Ectodermal cell (in vitro differentiated cells): ENCODE measurements around the gene MRFAP1L1.

Experiments used
- H3K27ac ChIP-seq: 2 replicates; pipeline ENCODE4 v1.7.0; 2013; ENCODE audit warnings: mild to moderate bottlenecking, low read depth, low read length; ENCODE audit not compliant: insufficient read depth, poor library complexity, severe bottlenecking
- H3K27me3 ChIP-seq: 2 replicates; pipeline ENCODE4 v1.7.0; 2013; ENCODE audit warnings: mild to moderate bottlenecking, low read length; ENCODE audit not compliant: insufficient read depth, control insufficient read depth, poor library complexity, severe bottlenecking
- H3K36me3 ChIP-seq: one replicate; pipeline ENCODE4 v1.7.0; 2013; ENCODE audit warnings: low read length; ENCODE audit not compliant: control insufficient read depth, insufficient read depth
- H3K4me1 ChIP-seq: one replicate; pipeline ENCODE4 v1.7.0; 2013; ENCODE audit warnings: low read length; ENCODE audit not compliant: control insufficient read depth, insufficient read depth
- H3K4me3 ChIP-seq: 2 replicates; pipeline ENCODE4 v1.7.0; 2013; ENCODE audit warnings: low read depth, low read length, control low read depth; ENCODE audit not compliant: insufficient read depth
- H3K9me3 ChIP-seq: 2 replicates; pipeline ENCODE4 v1.7.0; 2013; ENCODE audit warnings: mild to moderate bottlenecking, low read length, moderate library complexity; ENCODE audit not compliant: control insufficient read depth
- WGBS, 2 experiments: methylation state at CpG; one replicate each; pipeline ENCODE4 v1.1.7; 2013; ENCODE audit warnings: missing lambda C conversion rate in 2 of 2; 5-methylcytosine and 5-hydroxymethylcytosine counted together

The MRFAP1L1 gene

GRCh38 chr4:6734165-6734786 is 24.6 kb upstream of the MRFAP1L1 start:
- H3K9me3 ChIP-seq, result no peaks in the 10 kb centered on the region
- no peaks in the 10 kb centered on the region for H3K27me3 ChIP-seq
- H3K4me1 ChIP-seq, result peaks cover 4% of the 10 kb centered on the region
- H3K27ac ChIP-seq, result no peak overlapping the region
- no peaks in the 10 kb centered on the region for H3K36me3 ChIP-seq
- 89 to 91% methylated on average over 16 of the region's 16 CpGs for WGBS, 2 experiments
- H3K4me3 ChIP-seq, result no peak overlapping the region

DNA sequence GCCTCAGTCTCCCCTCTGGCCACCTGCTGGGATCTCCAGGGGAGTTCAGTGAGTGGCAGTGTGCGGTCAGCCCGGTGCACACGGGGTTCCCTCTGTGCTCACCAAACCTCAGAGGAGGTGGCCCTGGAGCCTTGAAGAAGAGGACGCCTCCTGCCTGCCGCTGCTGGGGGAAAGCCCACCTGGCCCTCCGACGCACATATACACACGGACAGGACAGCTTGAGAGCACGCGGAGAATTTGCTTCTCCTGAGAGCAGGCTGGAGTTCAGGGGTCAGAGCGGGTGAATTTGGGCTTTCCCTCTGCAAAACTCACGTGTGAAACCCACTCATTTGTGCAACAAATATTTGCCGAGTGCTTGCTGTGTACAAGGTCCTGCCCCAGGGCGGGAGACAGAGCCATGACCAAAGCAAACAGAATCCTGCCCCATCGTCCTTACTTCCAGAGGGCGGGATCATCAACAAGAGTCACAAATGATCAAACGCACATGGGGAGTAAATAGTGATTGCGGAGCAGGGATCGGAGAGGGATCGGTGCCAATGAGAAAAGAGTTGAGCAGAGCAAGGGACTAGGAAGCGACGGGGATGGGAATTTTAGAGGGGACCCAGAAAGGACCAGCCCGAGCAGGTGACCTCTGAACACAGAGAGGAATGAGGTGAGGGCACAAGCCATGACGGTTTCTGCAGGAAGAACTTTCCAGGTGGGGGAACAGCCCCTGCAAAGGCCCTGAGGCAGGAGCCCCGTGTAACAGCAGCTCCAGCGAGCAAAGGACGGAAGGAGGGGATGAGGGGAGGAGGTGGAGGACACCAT is 23.9 kb upstream of the MRFAP1L1 start:
- no peak overlapping the region for H3K4me3 ChIP-seq
- H3K27me3 ChIP-seq, result no peaks in the 10 kb centered on the region
- no peak overlapping the region for H3K27ac ChIP-seq
- peaks cover 4% of the 10 kb centered on the region for H3K4me1 ChIP-seq
- WGBS, 2 experiments, result 91 to 92% methylated on average over 27 of the region's 27 CpGs
- H3K9me3 ChIP-seq, result no peaks in the 10 kb centered on the region
- no peaks in the 10 kb centered on the region for H3K36me3 ChIP-seq

DNA sequence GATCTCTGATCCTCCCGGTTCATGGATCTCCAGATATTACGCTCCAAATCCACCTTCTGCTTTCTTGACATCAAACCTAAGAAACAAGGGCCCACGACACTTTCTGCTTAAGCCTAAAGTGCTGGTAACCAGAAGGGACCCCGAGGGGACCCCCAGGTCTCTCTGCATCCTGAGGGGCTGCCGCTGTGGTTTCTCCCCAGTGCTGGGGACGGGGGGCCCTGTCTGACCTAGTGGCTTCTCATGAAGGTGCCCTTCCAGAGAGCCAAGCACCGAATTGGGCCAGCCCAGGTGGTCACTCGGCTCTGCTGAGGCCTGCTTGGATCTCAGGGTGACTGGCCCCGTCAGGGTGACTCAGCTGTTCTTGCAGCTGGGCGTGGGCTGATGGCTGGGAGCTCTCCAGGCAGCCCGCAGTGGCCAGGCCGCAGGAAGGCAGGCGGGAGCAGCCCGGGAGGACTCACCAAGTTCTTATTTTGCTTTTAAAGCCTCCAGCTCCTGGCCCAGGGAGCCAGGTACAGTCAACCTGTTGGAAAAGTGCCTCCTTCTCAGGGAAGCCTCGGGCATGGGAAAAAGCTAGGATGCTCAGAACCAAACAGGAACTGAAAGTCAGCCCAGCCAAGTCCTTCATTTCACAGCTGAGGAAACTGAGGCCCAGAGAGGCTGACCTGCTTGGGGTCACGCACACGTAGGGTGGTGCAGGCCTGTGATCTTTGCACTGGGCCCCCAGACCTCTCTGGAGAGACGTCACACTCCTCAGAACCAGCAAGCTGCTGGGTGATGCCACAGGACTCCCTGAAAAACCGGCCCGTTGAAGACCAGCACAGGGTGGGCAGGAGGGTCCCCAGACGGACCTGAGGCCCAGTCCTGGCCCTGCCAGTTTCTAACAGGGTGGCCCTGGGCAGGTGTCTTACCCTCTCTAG is 23.0 kb upstream of the MRFAP1L1 start:
- Histone ChIP-seq H3K36me3 (no peaks in the 10 kb centered on the region), H3K27ac (no peak overlapping the region), H3K27me3 (no peaks in the 10 kb centered on the region), H3K4me1 (peaks cover 4% of the 10 kb centered on the region), H3K9me3 (no peaks in the 10 kb centered on the region), H3K4me3 (no peak overlapping the region)
- WGBS, 2 experiments, result 88 to 90% methylated on average over 21 of the region's 21 CpGs

DNA sequence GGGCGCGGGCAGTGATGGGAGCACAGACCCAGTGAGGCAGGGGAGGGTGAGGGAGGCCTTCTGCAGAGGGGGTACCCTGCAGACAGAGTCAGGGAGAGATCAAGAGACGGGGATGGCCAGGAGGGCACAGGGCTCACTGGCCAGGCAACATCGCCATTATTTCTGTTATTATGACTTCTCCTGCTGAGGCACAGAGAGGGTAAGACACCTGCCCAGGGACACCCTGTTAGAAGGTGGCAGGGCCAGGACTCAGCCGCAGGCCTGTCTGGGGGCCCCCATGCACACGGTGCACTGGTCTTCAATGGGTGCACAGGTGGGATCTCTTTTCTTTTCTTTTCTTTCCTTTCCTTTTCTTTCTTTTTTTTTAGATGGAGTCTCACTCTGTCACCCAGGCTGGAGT is 22.1 kb upstream of the MRFAP1L1 start:
- no peaks in the 10 kb centered on the region for H3K9me3 ChIP-seq
- H3K36me3 ChIP-seq, result no peaks in the 10 kb centered on the region
- WGBS, 2 experiments, result 91% methylated on average over 6 of the region's 6 CpGs
- no peaks in the 10 kb centered on the region for H3K27me3 ChIP-seq
- H3K4me3 ChIP-seq, result no peak overlapping the region
- H3K27ac ChIP-seq, result no peak overlapping the region
- peaks cover 4% of the 10 kb centered on the region for H3K4me1 ChIP-seq

GRCh38 chr4:6731318-6731675 is 21.6 kb upstream of the MRFAP1L1 start:
- H3K9me3 ChIP-seq, result no peaks in the 10 kb centered on the region
- peaks cover 4% of the 10 kb centered on the region for H3K4me1 ChIP-seq
- no peak overlapping the region for H3K4me3 ChIP-seq
- WGBS, 2 experiments, result 95 to 96% methylated on average over 8 of the region's 8 CpGs
- H3K36me3 ChIP-seq, result no peaks in the 10 kb centered on the region
- no peak overlapping the region for H3K27ac ChIP-seq
- no peaks in the 10 kb centered on the region for H3K27me3 ChIP-seq

DNA sequence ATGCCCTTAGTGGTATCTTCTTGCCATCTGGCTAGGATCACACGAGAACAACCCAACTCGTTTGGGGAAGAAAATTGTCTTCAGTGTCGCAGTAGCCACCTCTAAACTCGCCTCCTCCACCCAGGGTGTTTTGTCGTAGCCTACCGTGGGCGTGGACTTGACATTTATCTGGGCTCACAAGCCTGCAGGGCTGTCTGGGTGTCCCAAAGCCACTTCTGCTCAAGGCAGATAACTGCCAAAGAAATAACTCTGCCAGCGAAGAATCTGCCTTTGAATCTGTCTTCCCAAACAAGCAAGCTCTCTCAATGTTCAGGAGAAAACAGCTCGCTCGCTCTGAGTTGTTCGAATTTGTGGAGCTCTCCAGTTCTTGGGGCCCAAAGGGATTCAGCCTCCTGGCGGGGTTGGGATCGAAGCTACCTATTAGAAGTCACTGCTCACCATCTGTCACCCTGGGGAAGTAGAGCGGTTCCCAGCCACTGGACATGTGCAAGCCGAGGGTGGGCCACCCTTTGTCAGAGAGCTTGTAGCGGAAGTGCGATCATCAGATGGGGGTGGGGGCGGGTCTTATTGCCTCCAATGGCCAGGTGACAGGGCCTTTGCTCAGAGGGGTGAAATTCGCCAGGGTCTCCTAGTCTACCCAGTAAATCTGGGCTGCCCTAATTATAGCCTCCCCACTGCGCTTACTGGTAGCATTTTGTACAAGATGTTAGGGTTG is 21.1 kb upstream of the MRFAP1L1 start:
- Histone ChIP-seq H3K27me3 (no peaks in the 10 kb centered on the region), H3K4me1 (peaks cover 4% of the 10 kb centered on the region), H3K27ac (no peak overlapping the region), H3K36me3 (no peaks in the 10 kb centered on the region), H3K4me3 (no peak overlapping the region), H3K9me3 (no peaks in the 10 kb centered on the region)
- WGBS, 2 experiments, result 88 to 89% methylated on average over 20 of the region's 20 CpGs

DNA sequence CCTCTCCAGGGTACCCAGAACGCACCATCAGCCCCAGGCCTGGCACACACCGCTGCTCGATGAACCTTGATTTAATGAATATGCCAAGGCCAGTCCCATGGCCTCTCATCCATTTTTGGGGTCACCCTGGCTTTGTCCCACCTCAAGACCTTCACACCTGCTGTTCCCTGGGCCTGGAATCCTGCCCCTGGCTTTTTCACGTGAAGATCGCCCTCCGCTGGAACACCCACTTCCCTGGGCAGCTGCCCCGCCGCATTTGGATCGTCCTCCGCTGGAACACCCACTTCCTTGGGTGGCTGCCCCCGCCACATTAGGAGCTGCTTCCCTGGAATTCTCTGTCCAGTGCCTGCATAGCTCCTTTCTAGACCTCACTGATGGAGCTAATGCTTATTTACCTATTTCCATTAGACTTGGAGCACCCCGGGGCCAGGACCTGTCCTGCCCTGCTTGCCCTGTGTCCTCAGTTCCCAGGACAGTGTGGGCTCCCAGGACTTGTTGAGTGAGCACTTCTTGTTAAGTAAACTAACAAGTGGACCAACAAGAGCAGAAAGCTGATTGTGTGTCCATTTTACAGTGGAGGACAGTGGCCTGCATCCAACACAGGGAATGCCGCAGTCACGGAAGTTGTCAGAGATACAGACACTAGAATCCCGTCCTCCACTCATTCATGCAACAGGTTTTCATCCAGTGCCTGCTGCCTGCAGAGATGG is 18.8 kb upstream of the MRFAP1L1 start:
- Histone ChIP-seq H3K9me3 (no peaks in the 10 kb centered on the region), H3K4me1 (peaks cover 4% of the 10 kb centered on the region), H3K27me3 (no peaks in the 10 kb centered on the region), H3K36me3 (no peaks in the 10 kb centered on the region), H3K4me3 (no peak overlapping the region), H3K27ac (no peak overlapping the region)
- 90 to 91% methylated on average over 15 of the region's 15 CpGs for WGBS, 2 experiments

- Histone ChIP-seq H3K4me3 (no peak overlapping the region), H3K4me1 (peaks cover 4% of the 10 kb centered on the region), H3K9me3 (no peaks in the 10 kb centered on the region), H3K27ac (no peak overlapping the region), H3K36me3 (no peaks in the 10 kb centered on the region), H3K27me3 (no peaks in the 10 kb centered on the region)
- 57 to 60% methylated on average over 3 of the region's 3 CpGs for WGBS, 2 experiments
These were observed 18.2 kb upstream of the MRFAP1L1 start for GRCh38 chr4:6727943-6728250.

DNA sequence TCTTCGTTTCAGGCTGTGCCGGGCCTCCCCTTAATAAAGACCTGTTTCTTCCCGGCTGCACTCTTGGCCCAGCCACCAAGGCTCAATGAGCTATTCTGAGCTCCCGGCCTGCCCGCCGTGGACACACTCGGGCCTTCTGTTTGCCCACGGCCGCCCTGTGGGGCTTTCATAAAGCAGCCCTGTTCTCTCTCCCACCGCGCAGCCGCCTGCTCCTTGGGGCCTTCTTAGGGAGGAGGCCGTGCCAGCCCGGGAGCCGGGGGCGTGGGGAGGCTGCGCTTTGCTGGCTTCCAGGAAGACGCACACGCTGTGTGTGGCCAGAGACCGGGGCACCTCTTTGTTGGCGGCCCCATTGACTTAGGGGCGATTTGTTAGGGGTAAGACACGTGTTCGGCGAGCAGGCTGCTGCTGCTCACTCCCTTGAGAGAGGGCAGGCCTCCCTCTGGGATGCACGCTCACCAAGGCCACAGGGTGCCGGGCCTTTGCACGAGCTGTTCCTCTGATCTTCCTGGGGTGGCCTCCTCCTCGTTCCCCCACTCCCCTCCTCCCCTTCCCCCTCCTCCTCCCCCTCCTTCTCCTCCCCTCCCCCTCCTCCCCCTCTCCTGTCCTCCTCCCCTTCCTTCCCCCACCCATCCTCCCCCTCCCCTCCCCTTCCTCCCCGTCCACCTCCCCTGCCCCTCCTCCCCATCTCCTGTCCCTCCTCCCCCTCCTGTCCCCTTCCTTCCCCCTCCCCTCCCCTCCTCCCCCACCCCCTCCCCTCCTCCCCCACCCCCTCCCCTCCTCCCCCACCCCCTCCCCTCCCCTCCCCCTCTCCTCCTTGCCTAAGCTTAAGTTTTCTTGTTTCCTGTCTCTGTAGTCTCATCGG is 17.6 kb upstream of the MRFAP1L1 start:
- Histone ChIP-seq H3K4me3 (peak overlapping the region; percentile 10), H3K27me3 (no peaks in the 10 kb centered on the region), H3K9me3 (no peaks in the 10 kb centered on the region), H3K27ac (peak overlapping the region; percentile 69), H3K4me1 (no peaks in the 10 kb centered on the region), H3K36me3 (no peaks in the 10 kb centered on the region)
- WGBS, 2 experiments, result 28 to 31% methylated on average over 29 to 30 of the region's 31 CpGs
